Thyroid gland (tissue), 4 donors: ENCODE data around the gene LOC101059915.
"Not testable (repeated sequence)": the region's sequence is repeated elsewhere in the genome, so short reads cannot be mapped to it uniquely, and the experiment has no call there.

Experiments
- DNase-seq, 2 donors: peaks; one replicate each; pipeline ENCODE4 v3.0.0-alpha.2; 2019
- H3K27ac ChIP-seq, 3 donors: fragments of 200-600 bp; sonication (generic); 1 replicate in 2 of 3; 2 replicates in 1 of 3; pipeline ENCODE4 v1.5.1; 2016 to 2019; ENCODE audit warnings: mild to moderate bottlenecking in 1 of 3, moderate library complexity in 1 of 3
- H3K27me3 ChIP-seq: fragments of 200-600 bp; sonication (generic); one replicate; pipeline ENCODE4 v1.5.1; 2019
- H3K36me3 ChIP-seq, 2 donors: fragments of 200-600 bp; sonication (generic); one replicate each; pipeline ENCODE4 v1.5.1; 2016 to 2019
- H3K4me1 ChIP-seq, 2 donors: fragments of 200-600 bp; sonication (generic); one replicate each; pipeline ENCODE4 v1.5.1; 2017 to 2019
- H3K4me3 ChIP-seq, 3 donors: fragments of 200-600 bp; sonication (generic); replicated peaks in 1 of 3; 1 replicate in 2 of 3; 2 replicates in 1 of 3; pipeline ENCODE4 v1.5.1; 2016; ENCODE audit warnings: mild to moderate bottlenecking in 1 of 3
- H3K9me3 ChIP-seq: fragments of 200-600 bp; sonication (generic); one replicate; pipeline ENCODE4 v1.5.1; 2017
- POLR2A ChIP-seq, 2 donors: fragments of 450-650 bp; IDR thresholded peaks; one replicate each; pipeline ENCODE4 v1.6.1; 2017; ENCODE audit warnings: antibody characterized with exemption in 2 of 2, mild to moderate bottlenecking in 2 of 2, moderate library complexity in 1 of 2
- WGBS, 2 donors: methylation state at CpG; one replicate each; pipeline ENCODE4 v1.1.5; 2017; 5-methylcytosine and 5-hydroxymethylcytosine counted together
- intact Hi-C: fragments of 100-400 bp; cut with DNase I; formaldehyde crosslinking; loops from one replicate; pipeline ENCODE4 v1.15.1; 2023
- TF ChIP-seq, protein P1 (sequence below), 6 experiments: fragments of 200-600 bp in 3 of 6; fragments of 450-650 bp in 3 of 6; sonication (generic) in 3 of 6; IDR thresholded peaks; one replicate each; pipeline ENCODE4 v1.5.1; 2016 to 2019; ENCODE audit warnings: antibody characterized with exemption in 6 of 6, mild to moderate bottlenecking in 2 of 6, inconsistent platforms in 1 of 6, moderate library complexity in 1 of 6

Gene LOC101059915

DNA sequence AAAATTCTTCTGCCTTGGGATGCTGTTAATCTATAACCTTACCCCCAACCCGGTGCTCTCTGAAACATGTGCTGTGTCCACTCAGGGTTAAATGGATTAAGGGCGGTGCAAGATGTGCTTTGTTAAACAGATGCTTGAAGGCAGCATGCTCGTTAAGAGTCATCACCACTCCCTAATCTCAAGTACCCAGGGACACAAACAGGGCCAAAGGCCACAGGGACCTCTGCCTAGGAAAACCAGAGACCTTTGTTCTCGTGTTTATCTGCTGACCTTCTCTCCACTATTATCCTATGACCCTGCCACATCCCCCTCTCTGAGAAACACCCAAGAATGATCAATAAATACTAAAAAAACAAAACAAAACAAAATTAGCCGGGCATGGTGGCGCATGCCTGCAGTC, 9.8 kb downstream of the LOC101059915 start:
- H3K9me3 ChIP-seq, H3K4me3 ChIP-seq, H3K27me3 ChIP-seq, H3K36me3 ChIP-seq, H3K27ac ChIP-seq, H3K4me1 ChIP-seq, DNase-seq, intact Hi-C loops: not testable (repeated sequence)
- WGBS, 2 donors: 76 to 85% methylated on average over 3 of the region's 6 CpGs

DNA sequence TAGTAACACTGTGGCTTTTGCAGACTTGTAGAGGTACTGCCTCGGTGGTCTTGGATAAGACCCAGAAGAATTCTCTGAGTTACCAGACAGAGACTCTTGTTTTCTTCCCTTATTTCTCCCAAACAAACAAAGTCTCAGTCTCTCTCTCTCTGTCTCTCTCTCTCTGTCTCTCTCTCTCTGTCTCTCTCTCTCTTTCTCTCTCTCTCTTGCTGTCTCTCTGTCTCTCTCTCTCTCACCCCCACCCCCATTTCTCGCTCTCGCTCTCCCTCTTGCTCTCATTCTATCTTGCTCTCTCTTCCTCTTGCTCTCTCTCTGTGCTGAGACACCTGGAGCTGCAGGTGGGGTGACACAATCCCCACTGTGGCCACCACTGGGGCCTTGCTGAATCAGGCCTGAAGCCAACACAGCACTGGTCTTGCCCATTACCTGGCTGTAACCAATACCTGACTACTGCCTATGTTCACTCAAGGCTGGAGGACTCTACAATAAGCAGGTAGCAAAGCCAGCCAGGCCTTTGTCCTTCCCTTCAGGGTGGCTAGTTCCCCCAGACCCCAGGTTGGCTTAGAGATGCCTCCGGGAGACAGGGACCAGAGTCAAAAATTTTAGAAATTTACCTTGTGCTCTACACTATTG, 12.3 kb downstream of the LOC101059915 start:
- H3K36me3 ChIP-seq: no peaks in the 10 kb centered on the region
- intact Hi-C loops: no loop called here
- no peaks in the 10 kb centered on the region for H3K27me3 ChIP-seq
- no peak overlapping the region for H3K4me3 ChIP-seq
- H3K9me3 ChIP-seq: no peaks in the 10 kb centered on the region
- H3K27ac ChIP-seq: no peak overlapping the region
- TF ChIP-seq POLR2A (IDR thresholded peaks at IDR 0.05): no peak
- TF ChIP-seq, protein P1, sequence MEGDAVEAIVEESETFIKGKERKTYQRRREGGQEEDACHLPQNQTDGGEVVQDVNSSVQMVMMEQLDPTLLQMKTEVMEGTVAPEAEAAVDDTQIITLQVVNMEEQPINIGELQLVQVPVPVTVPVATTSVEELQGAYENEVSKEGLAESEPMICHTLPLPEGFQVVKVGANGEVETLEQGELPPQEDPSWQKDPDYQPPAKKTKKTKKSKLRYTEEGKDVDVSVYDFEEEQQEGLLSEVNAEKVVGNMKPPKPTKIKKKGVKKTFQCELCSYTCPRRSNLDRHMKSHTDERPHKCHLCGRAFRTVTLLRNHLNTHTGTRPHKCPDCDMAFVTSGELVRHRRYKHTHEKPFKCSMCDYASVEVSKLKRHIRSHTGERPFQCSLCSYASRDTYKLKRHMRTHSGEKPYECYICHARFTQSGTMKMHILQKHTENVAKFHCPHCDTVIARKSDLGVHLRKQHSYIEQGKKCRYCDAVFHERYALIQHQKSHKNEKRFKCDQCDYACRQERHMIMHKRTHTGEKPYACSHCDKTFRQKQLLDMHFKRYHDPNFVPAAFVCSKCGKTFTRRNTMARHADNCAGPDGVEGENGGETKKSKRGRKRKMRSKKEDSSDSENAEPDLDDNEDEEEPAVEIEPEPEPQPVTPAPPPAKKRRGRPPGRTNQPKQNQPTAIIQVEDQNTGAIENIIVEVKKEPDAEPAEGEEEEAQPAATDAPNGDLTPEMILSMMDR (IDR thresholded peaks at IDR 0.05): no peak
- 87 to 96% methylated on average over 3 to 4 of the region's 4 CpGs for WGBS, 2 donors
- H3K4me1 ChIP-seq: no peaks in the 10 kb centered on the region
- DNase-seq: no peak

DNA sequence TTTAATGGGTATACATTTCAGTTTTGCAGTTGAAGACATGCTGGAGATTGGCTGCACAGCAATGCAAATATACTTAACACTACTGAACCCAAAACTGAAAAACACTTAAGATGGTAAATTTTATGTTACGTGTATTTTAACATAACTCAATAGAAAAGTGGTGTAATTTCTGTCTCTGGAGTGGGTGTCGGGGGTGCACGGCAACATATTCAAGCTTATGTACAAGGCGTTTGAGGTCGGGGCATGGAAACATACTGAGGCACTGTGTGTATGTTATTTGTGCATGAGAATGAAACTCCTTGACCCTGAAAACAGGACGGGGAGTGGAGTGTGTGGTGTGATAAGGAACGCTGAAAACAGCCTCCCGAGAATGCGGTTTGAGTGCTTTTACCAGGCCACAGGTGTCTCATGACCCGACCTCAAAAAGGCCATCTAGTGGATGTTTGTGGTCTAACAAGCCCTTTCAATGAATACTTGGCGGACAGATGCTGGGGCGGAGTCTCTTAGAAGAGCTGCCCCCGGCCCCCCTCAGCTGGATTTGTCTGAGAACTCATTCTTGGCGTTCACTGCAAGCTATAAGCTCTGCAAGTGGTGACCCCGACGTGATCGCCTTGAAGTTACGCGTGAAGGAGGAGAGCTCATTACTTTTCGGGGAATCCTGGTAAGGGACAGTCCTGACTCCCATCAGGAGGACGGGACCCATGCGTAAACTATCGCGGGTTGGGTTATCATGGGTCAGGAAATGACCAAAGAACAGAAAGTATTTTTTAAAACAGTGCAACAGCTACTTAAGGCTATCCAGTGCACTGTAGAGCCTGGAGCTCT, 29.5 kb downstream of the LOC101059915 start:
- WGBS, 2 donors: no CpG with 5 or more reads among the region's 24 CpGs
- H3K4me1 ChIP-seq, H3K36me3 ChIP-seq, H3K4me3 ChIP-seq, DNase-seq, H3K27ac ChIP-seq, H3K9me3 ChIP-seq, intact Hi-C loops, H3K27me3 ChIP-seq: not testable (repeated sequence)

DNA sequence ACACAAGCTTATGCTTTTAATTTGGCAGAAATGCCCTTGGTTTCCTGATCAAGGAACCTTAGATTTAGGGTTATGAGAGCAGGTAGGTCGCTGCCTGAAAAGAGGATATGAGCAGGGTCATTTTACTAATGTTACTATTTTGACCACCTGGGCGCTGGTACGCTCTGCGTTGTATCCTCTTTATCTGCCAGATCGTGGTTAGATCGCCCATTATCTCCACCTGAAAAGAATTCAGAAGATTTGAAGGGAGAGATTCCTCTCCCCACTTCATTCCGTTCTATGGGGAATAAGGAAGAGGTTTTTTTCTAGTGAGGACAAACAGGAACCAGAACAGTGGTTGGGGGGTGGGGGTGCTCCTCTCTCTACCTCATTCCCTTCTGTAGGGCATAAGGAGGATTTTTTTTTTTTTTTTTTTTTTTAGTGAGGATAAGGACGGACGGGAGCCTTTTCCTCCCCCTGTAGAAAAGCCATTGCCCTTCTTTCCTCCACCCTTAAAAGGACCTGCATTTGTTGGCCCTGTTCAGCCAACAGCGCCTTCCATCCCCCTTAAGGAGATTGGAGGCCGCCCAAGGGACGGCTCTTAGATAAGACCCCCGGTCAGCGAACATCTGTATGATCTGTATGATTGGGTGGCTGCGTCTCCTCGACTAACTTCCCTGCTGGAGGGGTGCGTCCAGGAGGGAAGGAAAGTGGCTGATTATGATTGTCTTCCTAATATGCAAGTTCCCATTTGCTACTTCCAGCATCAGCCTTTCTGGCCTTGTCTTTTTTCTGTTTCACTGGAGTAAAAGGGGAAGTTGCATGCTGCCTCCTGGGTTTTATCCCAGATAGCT, 30.3 kb downstream of the LOC101059915 start:
- H3K4me1 ChIP-seq: not testable (repeated sequence)
- no CpG with 5 or more reads among the region's 17 CpGs for WGBS, 2 donors

DNA sequence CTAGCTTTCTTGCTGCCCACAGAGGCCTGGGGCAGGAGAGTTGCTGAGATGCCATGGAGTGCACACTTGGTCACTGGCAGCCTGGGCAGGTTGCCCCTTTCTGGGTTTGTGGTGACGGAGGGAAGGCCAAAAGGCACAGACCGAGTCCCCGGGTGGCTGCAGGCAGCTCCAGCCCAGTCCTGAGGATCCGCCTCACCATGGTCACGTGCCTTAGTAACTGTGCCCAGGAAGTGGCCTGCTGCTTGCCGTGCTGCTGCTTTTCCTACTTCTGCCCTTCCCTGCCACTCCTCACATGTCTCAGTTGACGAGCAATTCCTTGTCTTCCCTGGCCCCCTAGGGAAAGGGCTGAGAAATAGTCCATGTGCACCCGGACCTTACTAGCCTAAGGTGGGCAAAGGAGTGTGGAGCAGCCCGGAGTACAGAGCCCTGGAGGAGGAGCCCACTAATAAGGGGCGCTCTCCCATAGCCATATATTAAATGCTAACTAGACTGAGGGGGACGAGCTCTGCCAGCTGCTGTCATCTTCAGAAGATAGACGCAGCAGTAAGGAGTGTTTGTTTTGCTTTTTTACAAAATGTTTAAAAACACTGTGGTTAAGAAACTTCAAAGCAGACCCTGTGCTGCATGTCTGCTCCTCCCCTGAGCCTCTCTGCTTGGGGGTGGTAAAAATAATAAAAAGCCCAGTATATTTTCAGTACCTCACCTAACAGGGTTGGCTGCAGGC, 31.1 kb downstream of the LOC101059915 start:
- H3K9me3 ChIP-seq, intact Hi-C loops, H3K27ac ChIP-seq, H3K4me1 ChIP-seq, H3K27me3 ChIP-seq, DNase-seq, H3K4me3 ChIP-seq, H3K36me3 ChIP-seq: not testable (repeated sequence)
- WGBS, 2 donors: no CpG with 5 or more reads among the region's 12 CpGs

More for the DNA sequence above, 30.3 kb downstream of the LOC101059915 start:
- H3K4me3 ChIP-seq, H3K36me3 ChIP-seq, H3K27ac ChIP-seq, H3K9me3 ChIP-seq, intact Hi-C loops, H3K27me3 ChIP-seq, DNase-seq: not testable (repeated sequence)

DNA sequence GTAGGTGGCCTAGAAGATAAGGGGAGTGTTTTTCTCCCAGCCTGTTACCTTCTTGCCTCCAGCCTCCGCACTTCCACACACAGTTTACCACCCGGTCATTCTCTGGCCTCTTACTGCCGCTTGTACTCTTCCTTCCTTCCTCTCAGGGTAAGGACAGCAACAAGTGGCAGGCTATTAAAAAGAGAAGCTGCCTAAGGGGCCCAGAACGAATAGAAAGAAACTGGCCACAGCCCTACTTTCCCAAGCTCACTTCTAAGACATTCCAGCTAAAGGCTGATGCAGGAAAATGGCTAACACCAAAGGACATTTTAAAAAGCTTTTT, 31.6 kb downstream of the LOC101059915 start:
- DNase-seq, H3K4me1 ChIP-seq, H3K9me3 ChIP-seq, H3K4me3 ChIP-seq, intact Hi-C loops, H3K27me3 ChIP-seq, H3K36me3 ChIP-seq, H3K27ac ChIP-seq: not testable (repeated sequence)
- WGBS, 2 donors: no CpG with 5 or more reads among the region's 4 CpGs

DNA sequence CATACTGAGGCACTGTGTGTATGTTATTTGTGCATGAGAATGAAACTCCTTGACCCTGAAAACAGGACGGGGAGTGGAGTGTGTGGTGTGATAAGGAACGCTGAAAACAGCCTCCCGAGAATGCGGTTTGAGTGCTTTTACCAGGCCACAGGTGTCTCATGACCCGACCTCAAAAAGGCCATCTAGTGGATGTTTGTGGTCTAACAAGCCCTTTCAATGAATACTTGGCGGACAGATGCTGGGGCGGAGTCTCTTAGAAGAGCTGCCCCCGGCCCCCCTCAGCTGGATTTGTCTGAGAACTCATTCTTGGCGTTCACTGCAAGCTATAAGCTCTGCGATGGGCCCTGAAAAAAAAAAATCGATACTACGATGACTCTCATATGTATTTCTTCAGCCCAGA, 35.5 kb downstream of the LOC101059915 start:
- DNase-seq, H3K9me3 ChIP-seq, H3K27me3 ChIP-seq, intact Hi-C loops, H3K36me3 ChIP-seq, H3K27ac ChIP-seq, H3K4me1 ChIP-seq, H3K4me3 ChIP-seq: not testable (repeated sequence)
- WGBS, 2 donors: no CpG with 5 or more reads among the region's 12 CpGs

DNA sequence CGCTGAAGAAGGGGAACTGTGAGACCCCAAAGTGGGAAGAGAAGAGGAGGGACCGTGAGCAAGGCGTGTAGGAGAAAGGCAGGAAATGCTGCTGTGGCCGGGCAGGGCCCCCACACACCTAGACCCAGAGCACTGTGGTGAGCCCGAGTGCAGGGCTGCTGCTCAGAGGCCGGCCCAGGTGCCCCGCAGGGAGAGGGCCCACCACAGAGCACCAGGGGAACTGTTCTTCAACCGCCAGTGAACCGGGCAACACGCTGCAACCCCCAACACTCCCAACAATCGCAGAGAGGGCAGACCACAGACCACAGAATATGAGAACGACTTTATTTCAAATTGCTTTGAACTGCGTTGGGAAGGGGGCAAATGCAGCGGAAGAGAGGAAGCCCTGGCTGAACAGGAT, 46.7 kb downstream of the LOC101059915 start:
- H3K4me1 ChIP-seq, H3K4me3 ChIP-seq, H3K27me3 ChIP-seq, H3K27ac ChIP-seq, DNase-seq, H3K36me3 ChIP-seq, intact Hi-C loops, H3K9me3 ChIP-seq: not testable (repeated sequence)
- no CpG with 5 or more reads among the region's 14 CpGs for WGBS, 2 donors

DNA sequence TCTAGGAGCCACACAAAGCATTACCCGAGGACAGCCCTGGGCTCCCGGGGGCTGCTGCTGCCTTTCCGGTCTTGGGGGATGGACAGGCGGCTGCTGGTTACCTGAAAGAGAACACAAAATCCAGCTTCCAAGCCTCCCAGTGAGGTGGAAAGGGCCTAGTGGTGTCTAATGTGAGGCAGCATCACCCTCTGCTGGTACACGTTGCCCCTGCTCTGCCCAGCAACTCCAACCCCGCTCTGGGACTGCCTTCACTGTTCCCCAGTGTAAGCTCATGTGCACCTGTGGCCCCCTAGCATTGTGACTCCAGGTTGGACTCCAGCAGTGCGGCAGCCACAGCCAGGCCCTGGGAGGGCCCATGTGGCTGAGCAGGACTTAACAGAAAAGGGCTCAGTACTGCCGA, 48.2 kb downstream of the LOC101059915 start:
- DNase-seq, H3K27ac ChIP-seq, H3K4me3 ChIP-seq, H3K4me1 ChIP-seq, H3K36me3 ChIP-seq, H3K9me3 ChIP-seq, H3K27me3 ChIP-seq, intact Hi-C loops: not testable (repeated sequence)
- WGBS, 2 donors: no CpG with 5 or more reads among the region's 8 CpGs

DNA sequence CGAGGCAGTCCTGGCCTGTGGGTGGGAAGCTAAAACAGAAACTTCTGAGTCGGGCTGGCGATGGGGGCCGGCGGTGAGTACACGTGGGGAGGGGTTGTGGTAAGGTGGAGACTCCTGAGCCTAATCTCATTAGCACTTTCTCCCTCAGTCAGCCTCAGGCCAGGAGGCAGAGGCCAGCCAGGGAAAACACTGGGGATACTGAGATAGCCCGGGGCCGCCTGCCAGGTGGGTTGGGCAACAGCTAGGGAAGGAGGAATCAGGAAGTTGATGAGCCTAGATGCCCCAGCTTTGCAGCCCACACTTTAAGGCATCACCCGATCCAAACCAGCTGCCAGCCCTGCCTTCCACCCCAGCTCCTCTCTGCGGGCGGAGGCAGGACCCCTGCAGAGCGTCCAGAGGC, 49.0 kb downstream of the LOC101059915 start:
- WGBS, 2 donors: no CpG with 5 or more reads among the region's 12 CpGs
- DNase-seq, H3K4me3 ChIP-seq, intact Hi-C loops, H3K9me3 ChIP-seq, H3K4me1 ChIP-seq, H3K27ac ChIP-seq, H3K36me3 ChIP-seq, H3K27me3 ChIP-seq: not testable (repeated sequence)

DNA sequence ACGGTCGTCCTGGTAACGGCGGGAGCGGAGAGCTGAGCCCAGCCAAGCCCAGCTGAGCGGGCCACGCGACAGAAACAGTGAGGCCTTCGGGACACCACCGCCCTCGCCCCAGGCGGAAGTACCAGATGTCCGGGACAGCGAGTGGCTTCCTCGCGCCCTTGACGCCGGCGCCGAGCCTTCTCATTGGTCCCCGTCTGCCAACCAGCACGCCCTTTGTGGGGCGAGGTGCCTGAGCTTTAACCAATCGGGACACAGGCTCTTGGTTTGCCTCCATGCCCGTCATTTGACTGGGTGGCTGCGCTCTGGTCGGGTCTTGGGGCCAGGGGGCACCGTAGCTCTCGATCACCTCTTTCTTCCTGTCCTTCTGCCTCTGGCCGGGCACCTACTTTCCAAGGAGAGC, 50.8 kb downstream of the LOC101059915 start, which contains the start of gene CXorf49:
Gene CXorf49, minus strand, starts transcription at position 101 of the 400 bp plus-strand sequence. CDS start 134 bp downstream, outside the sequence.
- H3K4me1 ChIP-seq, intact Hi-C loops, H3K27me3 ChIP-seq, DNase-seq, H3K36me3 ChIP-seq, H3K27ac ChIP-seq, H3K4me3 ChIP-seq, H3K9me3 ChIP-seq: not testable (repeated sequence)
- no CpG with 5 or more reads among the region's 30 CpGs for WGBS, 2 donors
